HepG2 (cell line): ENCODE results near the gene FCN1. TPM values are rescaled to one million over a fixed set of nuclear protein-coding genes. Genes with fewer than 3 reads are reported as not detected.

ENCODE experiments used
- ATAC-seq: fragments of 200-7000 bp; cut with Tn5 transposase; 3 replicates; pipeline ENCODE4 v1.9.1; 2020; ENCODE audit warnings: mild to moderate bottlenecking, moderate library complexity
- BruUV-seq: library from RNA; stranded (reverse); fragments of 400-500 nt; replicated peaks from 2 replicates; lab custom pipeline; 2021; lab: Mats Ljungman, UMichigan
- CTCF ChIA-PET: fragments of 300-600 bp; formaldehyde crosslinking; extraction: SDS; loops from one replicate; lab custom pipeline; 2021; ENCODE audit warnings: low total read pairs, inconsistent platforms, low intra/inter-chr PET ratio; lab: Yijun Ruan, JAX
- POLR2A ChIA-PET: fragments of 350-600 bp; sonication (Branson Sonifier 250); formaldehyde crosslinking; loops from one replicate; lab custom pipeline; 2020; ENCODE audit warnings: antibody characterized with exemption, inconsistent platforms; lab: Yijun Ruan, JAX
- DNase-seq: peaks from one replicate; pipeline ENCODE4 v3.0.0-alpha.2; 2015; ENCODE audit warnings: low spot score
- FAIRE-seq: peaks from 3 replicates; lab custom pipeline; 2011; peaks lifted over from hg19 to GRCh38; lab: Jason Lieb, UNC
- H2AFZ ChIP-seq: one replicate; pipeline ENCODE4 v1.6.1; 2011; ENCODE audit warnings: low read length, inconsistent platforms
- H3K27ac ChIP-seq: fragments of 300-600 bp; 3 replicates; pipeline ENCODE4 v1.8.0; 2011; ENCODE audit warnings: mixed run types, mild to moderate bottlenecking, mixed read lengths, low read length, inconsistent platforms; ENCODE audit not compliant: insufficient read depth; ENCODE audit errors: extremely low read length
- H3K27me3 ChIP-seq, 2 experiments: fragments of 200-600 bp in 1 of 2; 2 replicates in 1 of 2; 3 replicates in 1 of 2; pipeline versions ENCODE4 v1.6.0 to v1.8.0; 2011; ENCODE audit warnings: low read length in 2 of 2, mild to moderate bottlenecking in 2 of 2, moderate library complexity in 2 of 2, inconsistent platforms in 1 of 2; ENCODE audit not compliant: insufficient read depth in 2 of 2, control insufficient read depth in 1 of 2
- H3K36me3 ChIP-seq, 2 experiments: fragments of 200-600 bp in 1 of 2; replicated peaks in 1 of 2; 2 replicates in 1 of 2; 3 replicates in 1 of 2; pipeline versions ENCODE4 v1.5.1 to v1.8.0; 2011; ENCODE audit warnings: low read length in 2 of 2, inconsistent platforms in 1 of 2; ENCODE audit not compliant: insufficient read depth in 2 of 2, control insufficient read depth in 1 of 2
- H3K4me1 ChIP-seq: 2 replicates; pipeline ENCODE4 v1.5.1; 2012; ENCODE audit warnings: low read length, inconsistent platforms; ENCODE audit not compliant: insufficient read depth
- H3K4me2 ChIP-seq: 2 replicates; pipeline ENCODE4 v1.6.0; 2011; ENCODE audit warnings: low read depth, low read length, inconsistent platforms
- H3K4me3 ChIP-seq, 3 experiments: fragments of 200-600 bp in 1 of 3; sonication (generic), shearing (Covaris generic) in 1 of 3; replicated peaks in 1 of 3; 2 replicates each; pipeline ENCODE4 v1.5.1; 2011 to 2016; ENCODE audit warnings: low read length in 3 of 3, inconsistent platforms in 2 of 3, low read depth in 2 of 3, mild to moderate bottlenecking in 2 of 3, control low read depth in 1 of 3, mixed read lengths in 1 of 3; ENCODE audit not compliant: insufficient read depth in 1 of 3
- H3K79me2 ChIP-seq: one replicate; pipeline ENCODE4 v1.6.1; 2011; ENCODE audit warnings: low read length, inconsistent platforms; ENCODE audit not compliant: insufficient read depth
- H3K9ac ChIP-seq: 2 replicates; pipeline ENCODE4 v1.6.0; 2011; ENCODE audit warnings: mild to moderate bottlenecking, low read depth, low read length, inconsistent platforms; ENCODE audit not compliant: insufficient read depth
- H3K9me3 ChIP-seq: 2 replicates; pipeline ENCODE4 v1.5.1; 2012; ENCODE audit warnings: mild to moderate bottlenecking, low read length
- H4K20me1 ChIP-seq: 2 replicates; pipeline ENCODE4 v1.6.0; 2011; ENCODE audit warnings: inconsistent platforms, mild to moderate bottlenecking, low read length, moderate library complexity; ENCODE audit not compliant: insufficient read depth
- CERS6 ChIP-seq: sonication (generic); formaldehyde crosslinking; IDR thresholded peaks from 2 replicates; pipeline ENCODE4 v1.5.0; 2020; ENCODE audit warnings: missing genetic modification reagents
- FOXO1 ChIP-seq: sonication (generic); formaldehyde crosslinking; IDR thresholded peaks from 2 replicates; pipeline ENCODE4 v1.4.0; 2020; ENCODE audit warnings: missing genetic modification reagents
- PAX8 ChIP-seq: sonication (generic); formaldehyde crosslinking; IDR thresholded peaks from 2 replicates; pipeline ENCODE4 v1.8.0; 2022; ENCODE audit warnings: mild to moderate bottlenecking, missing genetic modification reagents, borderline replicate concordance
- POLR2AphosphoS2 ChIP-seq: IDR thresholded peaks from 2 replicates; pipeline ENCODE4 v1.6.1; 2011; ENCODE audit warnings: low read depth, low read length, improper control_type of control experiment
- RBFOX2 ChIP-seq: fragments of 200-400 bp; formaldehyde crosslinking; IDR thresholded peaks from 2 replicates; pipeline ENCODE4 v1.6.1; 2017; ENCODE audit warnings: low read depth, mild to moderate bottlenecking, low read length
- RFXANK ChIP-seq: IDR thresholded peaks from 2 replicates; pipeline ENCODE4 v1.6.1; 2016
- SETDB1 ChIP-seq: sonication (generic); formaldehyde crosslinking; IDR thresholded peaks from 2 replicates; pipeline ENCODE4 v1.5.1; 2020; ENCODE audit warnings: missing genetic modification reagents, mild to moderate bottlenecking, borderline replicate concordance
- SP1 ChIP-seq, 2 experiments: fragments of 450-650 bp in 1 of 2; sonication (generic) in 1 of 2; formaldehyde crosslinking in 1 of 2; IDR thresholded peaks; 2 replicates each; pipeline versions ENCODE4 v1.4.0 to v1.6.1; 2016 to 2020; ENCODE audit warnings: missing genetic modification reagents in 1 of 2
- YEATS4 ChIP-seq: sonication (generic); formaldehyde crosslinking; IDR thresholded peaks from 2 replicates; pipeline ENCODE4 v1.4.0; 2020; ENCODE audit warnings: missing genetic modification reagents, borderline replicate concordance
- ZBTB7B ChIP-seq: sonication (generic); formaldehyde crosslinking; IDR thresholded peaks from 2 replicates; pipeline ENCODE4 v1.4.0; 2020; ENCODE audit warnings: missing genetic modification reagents
- ZEB1 ChIP-seq: IDR thresholded peaks from 2 replicates; pipeline ENCODE4 v1.6.1; 2012; ENCODE audit warnings: mild to moderate bottlenecking, low read depth, inconsistent platforms; ENCODE audit not compliant: insufficient replicate concordance
- ZNF225 ChIP-seq: sonication (generic); formaldehyde crosslinking; IDR thresholded peaks from 2 replicates; pipeline ENCODE4 v1.4.0; 2020; ENCODE audit warnings: mild to moderate bottlenecking, missing genetic modification reagents
- ZNF558 ChIP-seq: sonication (generic); formaldehyde crosslinking; IDR thresholded peaks from 2 replicates; pipeline ENCODE4 v1.9.0; 2022; ENCODE audit warnings: mild to moderate bottlenecking, missing genetic modification reagents, borderline replicate concordance
- ZNF614 ChIP-seq: IDR thresholded peaks from 2 replicates; pipeline ENCODE4 v1.6.1; 2018; ENCODE audit warnings: missing biosample characterization, missing genetic modification reagents, inconsistent platforms, borderline replicate concordance
- ZNF709 ChIP-seq: sonication (generic); formaldehyde crosslinking; IDR thresholded peaks from 2 replicates; pipeline ENCODE4 v1.5.0; 2020; ENCODE audit warnings: mild to moderate bottlenecking, missing genetic modification reagents
- ZNF776 ChIP-seq: sonication (generic); formaldehyde crosslinking; IDR thresholded peaks from 2 replicates; pipeline ENCODE4 v1.4.0; 2020; ENCODE audit warnings: mild to moderate bottlenecking, missing genetic modification reagents
- whole genome bisulfite sequencing: methylation state at CpG from one replicate; pipeline ENCODE4 v1.1.6; 2017; ENCODE audit warnings: low lambda C conversion rate; 5-methylcytosine and 5-hydroxymethylcytosine counted together
- in situ Hi-C: cut with HindIII; loops from 2 replicates; pipeline ENCODE4 v1.10.0; 2017; ENCODE audit warnings: low pct_unique_long_range_greater_than_20kb; ENCODE audit not compliant: extremely low pct_ligation_motif_present
- intact Hi-C: fragments of 100-400 bp; cut with micrococcal nuclease; formaldehyde crosslinking; loops from one replicate; pipeline ENCODE4 v1.10.0; 2022; ENCODE audit not compliant: unreplicated experiment
- polyA plus RNA-seq, 8 experiments: library from polyadenylated mRNA; depleted of rRNA in 3 of 8; stranded (reverse) in 7 of 8; unstranded in 1 of 8; fragments of >200 nt; fragmentation: Illumina TruSeq in 4 of 8; extraction: Trizol in 4 of 8; gene quantifications; 2 replicates each; pipeline versions ENCODE4 v1.2.1 to v1.2.3, GENCODE V29; 2011 to 2016; ENCODE audit warnings: low read depth in 4 of 8, missing spikeins in 1 of 8, mixed read lengths in 1 of 8; ENCODE audit not compliant: insufficient read depth in 1 of 8
- total RNA-seq, 5 experiments: library from RNA; depleted of rRNA; stranded (reverse); fragments of >200 nt; fragmentation: Illumina TruSeq; extraction: Trizol; gene quantifications; 2 replicates each; pipeline ENCODE4 v1.2.3, GENCODE V29; 2016; ENCODE audit warnings: low read depth in 1 of 5
- TF ChIP-seq, protein P1 (sequence below), 2 experiments: fragments of 450-650 bp in 1 of 2; sonication (generic) in 1 of 2; formaldehyde crosslinking; IDR thresholded peaks; 2 replicates each; pipeline versions ENCODE4 v1.5.0 to v1.8.0; 2020 to 2022; ENCODE audit warnings: mild to moderate bottlenecking in 1 of 2, missing genetic modification reagents in 1 of 2
- TF ChIP-seq, protein P2 (sequence below): IDR thresholded peaks from 2 replicates; pipeline ENCODE4 v1.6.1; 2012; ENCODE audit warnings: inconsistent platforms
- TF ChIP-seq, protein P3 (sequence below): IDR thresholded peaks from 2 replicates; pipeline ENCODE4 v1.6.1; 2016; ENCODE audit warnings: mild to moderate bottlenecking, missing biosample characterization, missing genetic modification reagents

FCN1 gene
- total and polyA plus RNA-seq, 2 of the 13 experiments (the other 11 are each of a cell fraction or from before 2014, with no cell fraction given) = not detected

- no peak overlapping the region for H3K4me3 ChIP-seq
- DNase-seq (no peak), FAIRE-seq (no peak)
- POLR2A ChIA-PET = no interaction called here
- no peak overlapping the region for H3K27ac ChIP-seq
- no peaks in the 10 kb centered on the region for H3K36me3 ChIP-seq
- 71% methylated on average over 3 of the region's 13 CpGs for WGBS
- in situ Hi-C loops = no loop called here
- CTCF ChIA-PET = no interaction called here
- no peaks in the 10 kb centered on the region for H3K4me1 ChIP-seq
- H3K9ac ChIP-seq = no peak overlapping the region
- TF ChIP-seq YEATS4 (CRISPR knock-in tag) = no peak
- TF ChIP-seq FOXO1 (CRISPR knock-in tag) = no peak
- no peak for TF ChIP-seq SETDB1 (CRISPR knock-in tag)
- no peak for TF ChIP-seq ZBTB7B (CRISPR knock-in tag)
- TF ChIP-seq ZEB1 = no peak
- TF ChIP-seq ZNF225 (CRISPR knock-in tag) = no peak
- TF ChIP-seq ZNF614 (CRISPR knock-in tag) = no peak
- TF ChIP-seq ZNF709 (CRISPR knock-in tag) = no peak
- TF ChIP-seq, protein P1, sequence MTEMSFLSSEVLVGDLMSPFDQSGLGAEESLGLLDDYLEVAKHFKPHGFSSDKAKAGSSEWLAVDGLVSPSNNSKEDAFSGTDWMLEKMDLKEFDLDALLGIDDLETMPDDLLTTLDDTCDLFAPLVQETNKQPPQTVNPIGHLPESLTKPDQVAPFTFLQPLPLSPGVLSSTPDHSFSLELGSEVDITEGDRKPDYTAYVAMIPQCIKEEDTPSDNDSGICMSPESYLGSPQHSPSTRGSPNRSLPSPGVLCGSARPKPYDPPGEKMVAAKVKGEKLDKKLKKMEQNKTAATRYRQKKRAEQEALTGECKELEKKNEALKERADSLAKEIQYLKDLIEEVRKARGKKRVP (CRISPR knock-in tag; IDR thresholded peaks at IDR 0.05) = no peak
- TF ChIP-seq POLR2AphosphoS2 = no peak
- TF ChIP-seq RFXANK (CRISPR knock-in tag) = no peak
- TF ChIP-seq, protein P2, sequence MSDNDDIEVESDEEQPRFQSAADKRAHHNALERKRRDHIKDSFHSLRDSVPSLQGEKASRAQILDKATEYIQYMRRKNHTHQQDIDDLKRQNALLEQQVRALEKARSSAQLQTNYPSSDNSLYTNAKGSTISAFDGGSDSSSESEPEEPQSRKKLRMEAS = no peak
- no peak for TF ChIP-seq RBFOX2
- TF ChIP-seq, protein P3, sequence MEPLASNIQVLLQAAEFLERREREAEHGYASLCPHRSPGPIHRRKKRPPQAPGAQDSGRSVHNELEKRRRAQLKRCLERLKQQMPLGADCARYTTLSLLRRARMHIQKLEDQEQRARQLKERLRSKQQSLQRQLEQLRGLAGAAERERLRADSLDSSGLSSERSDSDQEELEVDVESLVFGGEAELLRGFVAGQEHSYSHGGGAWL (CRISPR knock-in tag) = no peak
- no peak for TF ChIP-seq CERS6 (CRISPR knock-in tag)
- no peak for TF ChIP-seq ZNF558 (CRISPR knock-in tag)
- TF ChIP-seq ZNF776 = no peak
- no peak for TF ChIP-seq SP1 (IDR thresholded peaks at IDR 0.05)
- TF ChIP-seq SP1 (CRISPR knock-in tag; IDR thresholded peaks at IDR 0.05) = no peak
- no peak for TF ChIP-seq PAX8 (CRISPR knock-in tag)
- TF ChIP-seq, all 625 proteins: peak for 0
- no peaks in the 10 kb centered on the region for H3K79me2 ChIP-seq
- no peak overlapping the region for H2AFZ ChIP-seq
- H3K9me3 ChIP-seq = no peaks in the 10 kb centered on the region
- BruUV-seq = no TSS peak
- intact Hi-C loops = no loop called here
- ATAC-seq = no peak
- peaks cover 9 to 41% of the 10 kb centered on the region in 2 experiments; a peak in 4 of 5 replicates for H3K27me3 ChIP-seq
- no peak overlapping the region for H3K4me2 ChIP-seq
- H4K20me1 ChIP-seq = 0 out of 2 replicates have a peak, but pooled peaks cover 2% of the 10 kb centered on the region
Observed at GRCh38 chr9:134943411-134943810, 25.7 kb upstream of the FCN1 start.
